Pancreas (tissue), 10 donors: ENCODE data around the gene WWOX. TPM values are rescaled to one million over a fixed set of nuclear protein-coding genes. Genes with fewer than 3 reads are reported as not detected.

ENCODE experiments used
- ATAC-seq, 4 donors: fragments of 200-7000 bp; cut with Tn5 transposase; one replicate each; pipeline versions ENCODE4 v1.8.0 to v1.9.1; 2020; ENCODE audit warnings: mild to moderate bottlenecking in 4 of 4, moderate library complexity in 4 of 4
- DNase-seq, 6 donors: peaks; one replicate each; pipeline ENCODE4 v3.0.0-alpha.2; 2020
- FAIRE-seq: peaks from 2 replicates; lab custom pipeline; 2012; peaks lifted over from hg19 to GRCh38; lab: Jason Lieb, UNC
- H3K27ac ChIP-seq, 4 donors: fragments of 200-600 bp; sonication (generic); 1 replicate in 3 of 4; 2 replicates in 1 of 4; pipeline versions ENCODE4 v1.5.0 to v1.8.0; 2020
- H3K27me3 ChIP-seq, 4 donors: fragments of 200-600 bp; one replicate each; pipeline ENCODE4 v1.8.0; 2021
- H3K36me3 ChIP-seq, 3 donors: fragments of 200-600 bp; sonication (generic) in 1 of 3; one replicate each; pipeline versions ENCODE4 v1.5.0 to v1.8.0; 2020 to 2021
- H3K4me1 ChIP-seq, 3 donors: fragments of 200-600 bp; one replicate each; pipeline ENCODE4 v1.8.0; 2021
- H3K4me3 ChIP-seq, 4 donors: fragments of 200-600 bp; sonication (generic) in 2 of 4; one replicate each; pipeline versions ENCODE4 v1.5.0 to v1.8.0; 2020 to 2021
- H3K9me3 ChIP-seq, 4 donors: fragments of 200-600 bp; one replicate each; pipeline ENCODE4 v1.8.0; 2021
- WGBS, 2 donors: extraction: QIAGEN DNeasy Blood & Tissue Kit; methylation state at CpG; one replicate each; pipeline ENCODE4 v1.1.7; 2013; 5-methylcytosine and 5-hydroxymethylcytosine counted together
- intact Hi-C, 3 donors: fragments of 100-400 bp; cut with DNase I; formaldehyde crosslinking; loops; one replicate each; pipeline versions ENCODE4 v1.11.1 to v1.14.2; 2022
- polyA plus RNA-seq, 2 donors: library from polyadenylated mRNA; stranded (reverse); fragments of 200-250 nt; gene quantifications; one replicate each; pipeline ENCODE4 v1.2.3, GENCODE V29; 2013
- total RNA-seq, 6 donors: library from RNA; stranded (reverse); fragmentation: NEBNext Ultra II Directional in 4 of 6; extraction: Animal tissue kit (Norgen Biotek cat#: 25700) in 4 of 6; gene quantifications; one replicate each; pipeline versions ENCODE4 v1.2.1 to v1.2.4, GENCODE V29; 2021 to 2023
- TF ChIP-seq, protein P1 (sequence below), 4 donors: fragments of 200-600 bp; sonication (generic) in 3 of 4; IDR thresholded peaks; one replicate each; pipeline versions ENCODE4 v1.5.0 to v1.8.0; 2021; ENCODE audit warnings: antibody characterized with exemption in 4 of 4
- donor health status: healthy with polysubstance abuse.
- donor health status: DM: no; HTN: no; CAD: no; lungs with moderate emphysema.
- donor health status: DM: no; HTN: no; CAD: no.
- donor health status: control.
- donor health status: control.
- donor health status: Bipolar disorder and iron deficiency.
- donor health status: DM: yes; HTN: yes; CAD: no.
- donor health status: DM: no; HTN: no; CAD: no.
- donor health status: DM: no; HTN: no; CAD: no.
- donor health status: DM: yes; HTN: yes; CAD: no.

The WWOX gene
- total and polyA plus RNA-seq, 8 donors: 6.8 to 14.4 (median 10.8) TPM

DNA sequence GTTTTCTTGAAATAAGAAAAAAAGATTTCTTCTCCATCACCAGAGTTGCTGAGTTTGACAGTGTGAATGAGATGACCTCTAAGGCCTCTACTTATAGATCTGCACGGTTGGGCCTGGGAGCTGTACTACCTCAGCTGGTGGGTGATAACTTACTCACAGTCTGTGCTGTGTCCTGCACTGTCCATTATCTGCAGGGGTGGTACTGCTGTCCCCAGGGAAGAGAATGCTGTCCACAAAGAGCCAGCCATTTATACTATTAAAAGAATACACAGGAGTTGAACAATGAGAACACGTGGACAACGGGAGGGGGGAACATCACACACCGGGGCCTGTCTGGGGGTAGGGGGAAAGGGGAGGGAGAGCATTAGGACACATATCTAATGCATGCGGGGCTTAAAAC is 655.3 kb downstream of the WWOX start:
- WGBS, 2 donors: 94 to 96% methylated on average over 5 of the region's 5 CpGs
- ATAC-seq (no peak), FAIRE-seq (no peak), DNase-seq (no peak)
- Histone ChIP-seq H3K27me3 (no peaks in the 10 kb centered on the region), H3K27ac (no peak overlapping the region), H3K4me3 (no peak overlapping the region), H3K36me3 (no peaks in the 10 kb centered on the region), H3K4me1 (peaks cover 0 to 7% (median 0%) of the 10 kb centered on the region in 3 donors), H3K9me3 (no peaks in the 10 kb centered on the region)
- intact Hi-C loops: no loop called here
- TF ChIP-seq, protein P1, sequence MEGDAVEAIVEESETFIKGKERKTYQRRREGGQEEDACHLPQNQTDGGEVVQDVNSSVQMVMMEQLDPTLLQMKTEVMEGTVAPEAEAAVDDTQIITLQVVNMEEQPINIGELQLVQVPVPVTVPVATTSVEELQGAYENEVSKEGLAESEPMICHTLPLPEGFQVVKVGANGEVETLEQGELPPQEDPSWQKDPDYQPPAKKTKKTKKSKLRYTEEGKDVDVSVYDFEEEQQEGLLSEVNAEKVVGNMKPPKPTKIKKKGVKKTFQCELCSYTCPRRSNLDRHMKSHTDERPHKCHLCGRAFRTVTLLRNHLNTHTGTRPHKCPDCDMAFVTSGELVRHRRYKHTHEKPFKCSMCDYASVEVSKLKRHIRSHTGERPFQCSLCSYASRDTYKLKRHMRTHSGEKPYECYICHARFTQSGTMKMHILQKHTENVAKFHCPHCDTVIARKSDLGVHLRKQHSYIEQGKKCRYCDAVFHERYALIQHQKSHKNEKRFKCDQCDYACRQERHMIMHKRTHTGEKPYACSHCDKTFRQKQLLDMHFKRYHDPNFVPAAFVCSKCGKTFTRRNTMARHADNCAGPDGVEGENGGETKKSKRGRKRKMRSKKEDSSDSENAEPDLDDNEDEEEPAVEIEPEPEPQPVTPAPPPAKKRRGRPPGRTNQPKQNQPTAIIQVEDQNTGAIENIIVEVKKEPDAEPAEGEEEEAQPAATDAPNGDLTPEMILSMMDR (IDR thresholded peaks at IDR 0.05): no peak

GRCh38 chr16:78755751-78756661 is 656.6 kb downstream of the WWOX start:
- H3K4me3 ChIP-seq: no peak overlapping the region
- peaks cover 0 to 7% (median 0%) of the 10 kb centered on the region in 3 donors for H3K4me1 ChIP-seq
- FAIRE-seq: no peak
- H3K9me3 ChIP-seq: no peaks in the 10 kb centered on the region
- intact Hi-C loops: no loop called here
- TF ChIP-seq, protein P1 (IDR thresholded peaks at IDR 0.05): no peak
- H3K27me3 ChIP-seq: no peaks in the 10 kb centered on the region
- ATAC-seq: peak in 3 of 4 donors; percentile 40 to 64 (median 51)
- DNase-seq: no peak
- 41 to 42% methylated on average over 8 of the region's 8 CpGs for WGBS, 2 donors
- H3K27ac ChIP-seq: no peak overlapping the region
- H3K36me3 ChIP-seq: no peaks in the 10 kb centered on the region

GRCh38 chr16:78759596-78759995 is 660.1 kb downstream of the WWOX start:
- ATAC-seq (no peak), FAIRE-seq (no peak), DNase-seq (no peak)
- H3K27me3 ChIP-seq: no peaks in the 10 kb centered on the region
- no peak overlapping the region for H3K4me3 ChIP-seq
- intact Hi-C loops: no loop called here
- H3K36me3 ChIP-seq: no peaks in the 10 kb centered on the region
- H3K27ac ChIP-seq: no peak overlapping the region
- WGBS, 2 donors: 86 to 95% methylated on average over 2 of the region's 2 CpGs
- H3K4me1 ChIP-seq: peaks cover 0 to 7% (median 0%) of the 10 kb centered on the region in 3 donors
- no peaks in the 10 kb centered on the region for H3K9me3 ChIP-seq
- TF ChIP-seq, protein P1 (IDR thresholded peaks at IDR 0.05): no peak

DNA sequence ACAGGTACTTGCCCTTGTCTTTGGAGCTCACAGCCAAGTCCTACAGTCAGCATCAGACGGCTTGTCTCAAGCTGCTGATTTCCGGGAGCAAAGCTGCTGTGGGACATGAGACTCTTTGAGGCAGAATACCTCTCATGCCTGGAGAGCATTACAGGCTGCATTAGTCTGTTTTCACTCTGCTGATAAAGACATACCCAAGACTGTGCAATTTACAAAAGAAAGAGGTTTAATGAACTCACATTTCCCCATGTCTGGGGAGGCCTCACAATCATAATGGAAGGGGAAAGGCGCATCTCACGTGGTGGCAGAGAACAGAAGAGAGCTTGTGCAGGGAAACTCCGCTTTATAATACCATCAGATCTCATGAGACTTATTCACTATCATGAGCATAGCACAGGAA is 661.2 kb downstream of the WWOX start:
- no peak overlapping the region for H3K4me3 ChIP-seq
- FAIRE-seq (no peak), ATAC-seq (no peak), DNase-seq (no peak)
- no peaks in the 10 kb centered on the region for H3K27me3 ChIP-seq
- intact Hi-C loops: no loop called here
- H3K36me3 ChIP-seq: no peaks in the 10 kb centered on the region
- H3K4me1 ChIP-seq: peaks cover 0 to 7% (median 0%) of the 10 kb centered on the region in 3 donors
- 95% methylated on average over 5 of the region's 5 CpGs for WGBS, 2 donors
- TF ChIP-seq, protein P1 (IDR thresholded peaks at IDR 0.05): no peak
- H3K9me3 ChIP-seq: no peaks in the 10 kb centered on the region
- H3K27ac ChIP-seq: no peak overlapping the region

DNA sequence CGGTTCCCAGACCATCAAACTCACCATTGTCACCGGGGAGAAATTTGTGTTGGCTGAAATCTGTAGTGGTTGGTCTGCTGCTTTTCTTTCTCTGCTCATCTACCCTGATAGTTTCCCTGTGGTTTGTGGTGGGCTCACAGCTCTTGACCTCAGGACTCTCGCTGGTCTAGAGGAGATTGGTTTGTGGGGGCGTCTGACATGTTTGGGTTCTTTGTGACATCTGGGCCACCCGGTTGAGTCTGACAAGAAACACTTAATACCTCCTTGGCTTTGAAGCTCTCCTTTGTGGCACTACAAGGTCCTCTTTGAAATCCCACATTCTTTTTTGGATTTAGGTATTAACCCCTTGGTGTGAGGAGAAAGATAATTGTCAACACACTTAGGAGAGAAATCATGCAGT is 662.0 kb downstream of the WWOX start:
- peaks cover 0 to under 1% (median 0%) of the 10 kb centered on the region in 3 donors for H3K4me1 ChIP-seq
- H3K27ac ChIP-seq: no peak overlapping the region
- H3K36me3 ChIP-seq: no peaks in the 10 kb centered on the region
- no peak for FAIRE-seq
- no peak for ATAC-seq
- no peak overlapping the region for H3K4me3 ChIP-seq
- 87 to 92% methylated on average over 5 of the region's 5 CpGs for WGBS, 2 donors
- no peaks in the 10 kb centered on the region for H3K27me3 ChIP-seq
- TF ChIP-seq, protein P1 (IDR thresholded peaks at IDR 0.05): no peak
- DNase-seq: no peak
- no peaks in the 10 kb centered on the region for H3K9me3 ChIP-seq
- intact Hi-C loops: no loop called here
